Neural progenitor cell (in vitro differentiated cells): Measurements from ENCODE around the gene USP31.

Experiments
- EZH2 ChIP-seq: fragments of 200-600 bp; sonication (generic); IDR thresholded peaks from 2 replicates; pipeline ENCODE4 v1.6.1; 2017; ENCODE audit warnings: antibody characterized with exemption, mild to moderate bottlenecking, moderate library complexity
- EZH2phosphoT487 ChIP-seq: fragments of 200-600 bp; sonication (generic); IDR thresholded peaks from 2 replicates; pipeline ENCODE4 v1.6.1; 2017; ENCODE audit warnings: antibody characterized with exemption
- TF ChIP-seq, protein P1 (sequence below): fragments of 200-600 bp; sonication (generic); IDR thresholded peaks from 2 replicates; pipeline ENCODE4 v1.5.1; 2017; ENCODE audit warnings: antibody characterized with exemption, mild to moderate bottlenecking

DNA sequence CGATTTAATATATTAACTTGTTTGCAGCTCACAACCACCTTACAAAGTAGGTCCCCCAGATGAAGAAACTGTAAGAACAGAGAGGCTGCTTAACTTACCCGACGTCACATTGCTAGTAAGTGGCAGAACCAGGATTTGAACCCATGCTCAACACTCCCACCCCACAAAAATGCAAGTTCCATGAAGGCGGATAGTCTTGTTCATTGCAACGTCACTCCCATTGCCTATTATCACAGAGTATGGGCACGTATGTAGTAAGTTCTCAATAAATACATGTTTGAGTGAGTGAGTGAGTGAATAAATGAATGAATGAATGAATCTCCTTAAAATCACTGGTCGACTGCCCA is 1.1 kb downstream of the USP31 start:
- TF ChIP-seq, protein P1, sequence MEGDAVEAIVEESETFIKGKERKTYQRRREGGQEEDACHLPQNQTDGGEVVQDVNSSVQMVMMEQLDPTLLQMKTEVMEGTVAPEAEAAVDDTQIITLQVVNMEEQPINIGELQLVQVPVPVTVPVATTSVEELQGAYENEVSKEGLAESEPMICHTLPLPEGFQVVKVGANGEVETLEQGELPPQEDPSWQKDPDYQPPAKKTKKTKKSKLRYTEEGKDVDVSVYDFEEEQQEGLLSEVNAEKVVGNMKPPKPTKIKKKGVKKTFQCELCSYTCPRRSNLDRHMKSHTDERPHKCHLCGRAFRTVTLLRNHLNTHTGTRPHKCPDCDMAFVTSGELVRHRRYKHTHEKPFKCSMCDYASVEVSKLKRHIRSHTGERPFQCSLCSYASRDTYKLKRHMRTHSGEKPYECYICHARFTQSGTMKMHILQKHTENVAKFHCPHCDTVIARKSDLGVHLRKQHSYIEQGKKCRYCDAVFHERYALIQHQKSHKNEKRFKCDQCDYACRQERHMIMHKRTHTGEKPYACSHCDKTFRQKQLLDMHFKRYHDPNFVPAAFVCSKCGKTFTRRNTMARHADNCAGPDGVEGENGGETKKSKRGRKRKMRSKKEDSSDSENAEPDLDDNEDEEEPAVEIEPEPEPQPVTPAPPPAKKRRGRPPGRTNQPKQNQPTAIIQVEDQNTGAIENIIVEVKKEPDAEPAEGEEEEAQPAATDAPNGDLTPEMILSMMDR: no peak
- no peak for TF ChIP-seq EZH2
- TF ChIP-seq EZH2phosphoT487: no peak
